Fibroblast of skin of right biceps (primary cell): ENCODE data around the gene MPPED1.

Source experiments
- DNase-seq: peaks from one replicate; pipeline ENCODE4 v3.0.0-alpha.2; 2013

MPPED1 gene

GRCh38 chr22:43411869-43412807 is at the start of gene MPPED1:
Gene MPPED1, plus strand, starts transcription at chr22:43412014. Its CDS starts 12,972 bp downstream, at chr22:43424986.
- DNase-seq: no peak

GRCh38 chr22:43363315-43364168 is 48.3 kb upstream of the MPPED1 start:
- no peak for DNase-seq

- no peak for DNase-seq
Measured at GRCh38 chr22:43364169-43364435, 47.7 kb upstream of the MPPED1 start.

GRCh38 chr22:43365715-43366440 is 45.9 kb upstream of the MPPED1 start:
- DNase-seq: no peak

- DNase-seq: no peak
Measured at GRCh38 chr22:43370036-43370435, 41.8 kb upstream of the MPPED1 start.

GRCh38 chr22:43375951-43376455 is 35.8 kb upstream of the MPPED1 start:
- DNase-seq: peak; percentile 38

- peak; percentile 3 for DNase-seq
Measured at GRCh38 chr22:43376765-43377547, 34.9 kb upstream of the MPPED1 start.

GRCh38 chr22:43377548-43377895 is 34.3 kb upstream of the MPPED1 start:
- DNase-seq: peak; percentile 41

- peak; percentile 14 for DNase-seq
Measured at GRCh38 chr22:43377896-43378704, 33.7 kb upstream of the MPPED1 start.

GRCh38 chr22:43381693-43382092 is 30.1 kb upstream of the MPPED1 start:
- DNase-seq: no peak

- no peak for DNase-seq
Measured at GRCh38 chr22:43384863-43385262, 27.0 kb upstream of the MPPED1 start.

- peak; percentile 54 for DNase-seq
Measured at GRCh38 chr22:43385770-43386641, 25.8 kb upstream of the MPPED1 start.

GRCh38 chr22:43387815-43388214 is 24.0 kb upstream of the MPPED1 start:
- DNase-seq: no peak

- DNase-seq: peak; percentile 45
Measured at GRCh38 chr22:43388420-43388851, 23.4 kb upstream of the MPPED1 start.

- no peak for DNase-seq
Measured at GRCh38 chr22:43389227-43389836, 22.5 kb upstream of the MPPED1 start.

GRCh38 chr22:43390166-43390565 is 21.6 kb upstream of the MPPED1 start:
- DNase-seq: no peak

GRCh38 chr22:43390872-43391271 is 20.9 kb upstream of the MPPED1 start:
- no peak for DNase-seq

GRCh38 chr22:43391306-43391705 is 20.5 kb upstream of the MPPED1 start:
- DNase-seq: no peak

- no peak for DNase-seq
Measured at GRCh38 chr22:43392385-43392989, 19.3 kb upstream of the MPPED1 start.
